ENCODE data around the gene ZNF396.

Gene ZNF396

GRCh38 chr18:35335866-35336265 lies 41.3 kb downstream of the ZNF396 start:
- Histone ChIP-seq H3K9me3 (ENCODE audit: control insufficient read depth, low read length) (no peaks in the 10 kb centered on the region), H3K36me3 (ENCODE audit: control insufficient read depth, insufficient read depth, low read length) (peaks cover 92% of the 10 kb centered on the region), H3K4me3 (ENCODE audit: extremely low read depth, insufficient read depth, low read length, poor library complexity, severe bottlenecking) (no peak overlapping the region), H3K27ac (ENCODE audit: low read depth, low read length, severe bottlenecking) (no peak overlapping the region), H3K4me1 (ENCODE audit: control insufficient read depth, insufficient read depth, low read length, poor library complexity, severe bottlenecking) (no peaks in the 10 kb centered on the region)
- 84 to 93% methylated on average over 2 to 3 of the region's 4 CpGs for WGBS, 2 experiments (ENCODE audit: insufficient coverage in 2 of 2)

GRCh38 chr18:35334821-35335220 lies 42.3 kb downstream of the ZNF396 start:
- H3K27ac ChIP-seq (ENCODE audit: low read depth, low read length, severe bottlenecking) = no peak overlapping the region
- no peaks in the 10 kb centered on the region for H3K4me1 ChIP-seq (ENCODE audit: control insufficient read depth, insufficient read depth, low read length, poor library complexity, severe bottlenecking)
- H3K9me3 ChIP-seq (ENCODE audit: control insufficient read depth, low read length) = no peaks in the 10 kb centered on the region
- H3K4me3 ChIP-seq (ENCODE audit: extremely low read depth, insufficient read depth, low read length, poor library complexity, severe bottlenecking) = no peak overlapping the region
- WGBS, 2 experiments (ENCODE audit: insufficient coverage in 2 of 2) = 95 to 100% methylated on average over 2 to 3 of the region's 3 CpGs
- peaks cover 82% of the 10 kb centered on the region for H3K36me3 ChIP-seq (ENCODE audit: control insufficient read depth, insufficient read depth, low read length)

- Histone ChIP-seq H3K4me1 (ENCODE audit: control insufficient read depth, insufficient read depth, low read length, poor library complexity, severe bottlenecking) (no peaks in the 10 kb centered on the region), H3K27ac (ENCODE audit: low read depth, low read length, severe bottlenecking) (no peak overlapping the region), H3K4me3 (ENCODE audit: extremely low read depth, insufficient read depth, low read length, poor library complexity, severe bottlenecking) (no peak overlapping the region), H3K36me3 (ENCODE audit: control insufficient read depth, insufficient read depth, low read length) (peaks cover 76% of the 10 kb centered on the region), H3K9me3 (ENCODE audit: control insufficient read depth, low read length) (no peaks in the 10 kb centered on the region)
- 100% methylated on average over 1 of the region's 1 CpG; no CpG with 5 or more reads in 1 of the 2 experiments for WGBS, 2 experiments (ENCODE audit: insufficient coverage in 2 of 2)
Measured at GRCh38 chr18:35334212-35334611, 42.9 kb downstream of the ZNF396 start.

- Histone ChIP-seq H3K27ac (ENCODE audit: low read depth, low read length, severe bottlenecking) (no peak overlapping the region), H3K4me3 (ENCODE audit: extremely low read depth, insufficient read depth, low read length, poor library complexity, severe bottlenecking) (no peak overlapping the region), H3K4me1 (ENCODE audit: control insufficient read depth, insufficient read depth, low read length, poor library complexity, severe bottlenecking) (no peaks in the 10 kb centered on the region), H3K36me3 (ENCODE audit: control insufficient read depth, insufficient read depth, low read length) (peaks cover 51% of the 10 kb centered on the region), H3K9me3 (ENCODE audit: control insufficient read depth, low read length) (no peaks in the 10 kb centered on the region)
- WGBS, 2 experiments (ENCODE audit: insufficient coverage in 2 of 2) = 91 to 96% methylated on average over 2 to 3 of the region's 4 CpGs
Measured at GRCh38 chr18:35331367-35332087, 45.6 kb downstream of the ZNF396 start.

GRCh38 chr18:35328868-35329267 lies 48.3 kb downstream of the ZNF396 start:
- H3K9me3 ChIP-seq (ENCODE audit: control insufficient read depth, low read length) = no peaks in the 10 kb centered on the region
- peaks cover 24% of the 10 kb centered on the region for H3K36me3 ChIP-seq (ENCODE audit: control insufficient read depth, insufficient read depth, low read length)
- no peak overlapping the region for H3K4me3 ChIP-seq (ENCODE audit: extremely low read depth, insufficient read depth, low read length, poor library complexity, severe bottlenecking)
- H3K4me1 ChIP-seq (ENCODE audit: control insufficient read depth, insufficient read depth, low read length, poor library complexity, severe bottlenecking) = peaks cover 7% of the 10 kb centered on the region
- no peak overlapping the region for H3K27ac ChIP-seq (ENCODE audit: low read depth, low read length, severe bottlenecking)

- H3K4me3 ChIP-seq (ENCODE audit: extremely low read depth, insufficient read depth, low read length, poor library complexity, severe bottlenecking) = no peak overlapping the region
- no peaks in the 10 kb centered on the region for H3K9me3 ChIP-seq (ENCODE audit: control insufficient read depth, low read length)
- H3K27ac ChIP-seq (ENCODE audit: low read depth, low read length, severe bottlenecking) = no peak overlapping the region
- H3K36me3 ChIP-seq (ENCODE audit: control insufficient read depth, insufficient read depth, low read length) = peaks cover 4% of the 10 kb centered on the region
- H3K4me1 ChIP-seq (ENCODE audit: control insufficient read depth, insufficient read depth, low read length, poor library complexity, severe bottlenecking) = peaks cover 7% of the 10 kb centered on the region
- WGBS, 2 experiments (ENCODE audit: insufficient coverage in 2 of 2) = 17 to 71% methylated on average over 1 to 2 of the region's 3 CpGs
Measured at GRCh38 chr18:35326695-35327387, 50.3 kb downstream of the ZNF396 start.

GRCh38 chr18:35324926-35325655 lies 52.0 kb downstream of the ZNF396 start:
- Histone ChIP-seq H3K27ac (ENCODE audit: low read depth, low read length, severe bottlenecking) (peak overlapping the region; percentile 33), H3K36me3 (ENCODE audit: control insufficient read depth, insufficient read depth, low read length) (no peaks in the 10 kb centered on the region), H3K9me3 (ENCODE audit: control insufficient read depth, low read length) (no peaks in the 10 kb centered on the region), H3K4me1 (ENCODE audit: control insufficient read depth, insufficient read depth, low read length, poor library complexity, severe bottlenecking) (peaks cover 7% of the 10 kb centered on the region), H3K4me3 (ENCODE audit: extremely low read depth, insufficient read depth, low read length, poor library complexity, severe bottlenecking) (no peak overlapping the region)
- WGBS, 2 experiments (ENCODE audit: insufficient coverage in 2 of 2) = no CpG with 5 or more reads among the region's 2 CpGs

GRCh38 chr18:35322486-35323458 lies 54.4 kb downstream of the ZNF396 start:
- no peaks in the 10 kb centered on the region for H3K9me3 ChIP-seq (ENCODE audit: control insufficient read depth, low read length)
- no peaks in the 10 kb centered on the region for H3K36me3 ChIP-seq (ENCODE audit: control insufficient read depth, insufficient read depth, low read length)
- H3K27ac ChIP-seq (ENCODE audit: low read depth, low read length, severe bottlenecking) = no peak overlapping the region
- peaks cover 7% of the 10 kb centered on the region for H3K4me1 ChIP-seq (ENCODE audit: control insufficient read depth, insufficient read depth, low read length, poor library complexity, severe bottlenecking)
- no peak overlapping the region for H3K4me3 ChIP-seq (ENCODE audit: extremely low read depth, insufficient read depth, low read length, poor library complexity, severe bottlenecking)
- WGBS, 2 experiments (ENCODE audit: insufficient coverage in 2 of 2) = 87% methylated on average over 2 of the region's 3 CpGs; no CpG with 5 or more reads in 1 of the 2 experiments
